Stimulated activated naive CD8-positive, alpha-beta T cell treated with anti-CD3 and anti-CD28 coated beads, Interleukin-15, Interleukin-2, amounts not matched to agents 100 U/mL and 50 U/mL, for 24 hours (primary cell): ENCODE measurements around the gene PRPF8.
"Not testable (repeated sequence)": the region's sequence is repeated elsewhere in the genome, so short reads cannot be mapped to it uniquely, and the experiment has no call there.

Experiments used
- ATAC-seq: fragments of 150-1000 bp; cut with Tn5 transposase; one replicate; pipeline ENCODE4 v1.10.0; 2021
- DNase-seq: peaks from one replicate; pipeline ENCODE4 v3.0.0; 2021

The PRPF8 gene

GRCh38 chr17:1684378-1685189 is at the start of gene PRPF8:
PRPF8 (minus strand) TSS chr17:1684867; CDS start chr17:1684571, 296 bp downstream.
- ATAC-seq = peak; percentile 100

GRCh38 chr17:1733759-1734158 is 49.1 kb upstream of the PRPF8 start:
- no peak for DNase-seq
- ATAC-seq = no peak

More at GRCh38 chr17:1684378-1685189, at the start of gene PRPF8:
- peak; percentile 98 for DNase-seq

GRCh38 chr17:1732833-1733321 is 48.2 kb upstream of the PRPF8 start:
- ATAC-seq = no peak
- DNase-seq = no peak

DNA sequence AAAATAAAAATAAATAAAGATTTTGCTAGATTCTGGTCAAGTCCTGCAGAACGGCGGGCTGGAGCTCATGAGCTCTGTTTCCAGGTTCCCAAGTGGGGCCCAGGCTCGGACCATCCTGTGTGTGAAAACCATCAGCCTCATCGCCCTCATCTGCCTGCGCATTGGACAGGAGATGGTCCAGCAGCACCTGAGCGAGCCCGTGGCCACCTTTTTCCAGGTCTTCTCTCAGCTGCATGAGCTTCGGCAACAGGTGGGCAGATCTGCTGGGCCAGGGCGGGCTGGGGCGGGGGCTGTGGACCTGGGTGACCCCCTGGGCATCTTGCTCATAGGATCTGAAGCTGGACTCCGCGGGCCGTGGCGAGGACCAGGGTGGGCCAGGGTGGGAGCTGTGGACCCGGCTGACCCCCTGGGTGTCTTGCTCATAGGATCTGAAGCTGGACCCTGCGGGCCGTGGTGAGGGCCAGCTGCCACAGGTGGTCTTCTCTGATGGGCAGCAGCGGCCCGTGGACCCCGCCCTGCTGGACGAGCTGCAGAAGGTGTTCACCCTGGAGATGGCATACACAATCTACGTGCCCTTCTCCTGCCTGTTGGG is 47.7 kb upstream of the PRPF8 start:
- DNase-seq = no peak
- ATAC-seq = no peak

- DNase-seq (no peak), ATAC-seq (no peak)
These were observed 46.5 kb upstream of the PRPF8 start for GRCh38 chr17:1731194-1731506.

DNA sequence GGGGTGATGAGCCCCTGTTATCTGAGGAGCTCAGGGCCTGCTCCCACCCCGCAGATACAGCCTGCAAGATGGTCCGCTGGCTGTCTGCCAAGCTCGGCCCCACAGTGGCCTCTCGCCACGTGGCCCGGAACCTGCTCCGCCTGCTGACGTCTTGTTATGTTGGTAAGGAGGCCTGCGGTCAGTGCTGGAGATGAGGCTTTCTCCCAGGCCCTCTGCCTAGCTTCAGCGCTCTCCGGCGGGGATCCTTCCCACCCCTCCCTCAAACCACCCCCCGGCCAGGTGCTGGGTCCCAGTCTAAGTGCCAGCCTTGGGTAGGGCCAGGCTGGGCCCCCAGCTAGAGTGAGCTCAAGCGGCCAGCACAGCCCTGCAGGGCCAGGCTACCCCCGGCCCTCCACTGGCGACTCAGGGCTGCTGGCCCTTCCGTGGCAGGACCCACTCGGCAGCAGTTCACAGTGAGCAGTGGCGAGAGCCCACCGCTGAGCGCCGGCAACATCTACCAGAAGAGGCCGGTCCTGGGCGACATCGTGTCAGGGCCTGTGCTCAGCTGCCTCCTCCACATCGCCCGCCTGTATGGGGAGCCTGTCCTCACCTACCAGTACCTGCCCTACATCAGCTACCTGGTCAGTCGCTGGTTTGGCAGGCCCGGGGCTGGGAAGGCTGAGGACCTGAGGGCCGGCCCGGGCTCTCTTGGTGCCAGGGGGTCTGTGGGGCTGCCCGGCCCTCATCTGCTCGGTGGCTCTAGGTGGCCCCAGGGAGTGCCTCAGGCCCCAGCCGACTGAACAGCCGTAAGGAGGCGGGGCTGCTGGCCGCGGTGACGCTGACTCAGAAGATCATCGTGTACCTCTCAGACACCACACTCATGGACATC is 45.9 kb upstream of the PRPF8 start:
- DNase-seq (no peak), ATAC-seq (no peak)

DNA sequence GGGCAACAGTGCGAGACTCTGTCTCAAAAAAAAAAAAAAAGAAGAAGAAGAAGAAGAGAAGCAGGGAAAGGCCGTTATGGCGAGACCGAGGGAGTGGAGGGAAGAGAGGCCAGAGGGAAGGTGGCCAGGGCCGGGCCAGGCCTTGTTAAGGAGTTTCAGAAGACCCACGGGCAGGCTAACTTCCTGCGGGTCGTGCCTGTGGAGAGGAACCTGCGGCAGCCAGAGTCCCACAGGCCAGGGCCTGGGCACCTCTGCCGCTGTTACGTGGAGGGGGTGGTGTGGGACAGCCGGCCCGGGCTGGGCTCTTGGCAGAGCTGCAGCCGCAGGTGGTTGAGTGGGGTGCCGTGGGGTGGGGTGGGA is 45.3 kb upstream of the PRPF8 start:
- DNase-seq = no peak
- ATAC-seq = no peak

DNA sequence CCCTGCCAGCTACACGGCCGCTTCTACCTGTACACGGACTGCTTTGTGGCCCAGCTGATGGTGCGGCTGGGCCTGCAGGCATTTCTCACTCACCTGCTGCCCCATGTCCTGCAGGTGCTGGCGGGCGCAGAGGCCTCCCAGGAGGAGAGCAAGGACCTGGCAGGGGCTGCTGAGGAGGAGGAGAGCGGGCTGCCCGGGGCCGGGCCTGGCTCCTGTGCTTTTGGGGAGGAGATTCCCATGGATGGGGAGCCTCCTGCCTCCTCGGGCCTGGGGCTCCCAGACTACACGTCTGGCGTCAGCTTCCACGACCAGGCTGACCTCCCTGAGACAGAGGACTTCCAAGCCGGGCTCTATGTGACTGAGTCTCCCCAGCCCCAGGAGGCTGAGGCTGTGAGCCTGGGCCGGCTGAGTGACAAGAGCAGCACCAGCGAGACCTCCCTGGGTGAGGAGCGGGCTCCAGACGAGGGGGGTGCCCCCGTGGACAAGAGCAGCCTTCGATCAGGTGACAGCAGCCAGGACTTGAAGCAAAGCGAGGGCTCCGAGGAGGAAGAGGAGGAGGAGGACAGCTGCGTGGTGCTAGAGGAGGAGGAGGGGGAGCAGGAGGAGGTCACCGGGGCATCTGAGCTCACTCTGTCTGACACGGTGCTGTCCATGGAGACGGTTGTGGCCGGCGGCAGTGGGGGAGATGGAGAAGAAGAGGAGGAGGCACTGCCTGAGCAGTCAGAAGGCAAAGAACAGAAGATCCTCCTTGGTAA is 43.4 kb upstream of the PRPF8 start:
- ATAC-seq (no peak), DNase-seq (no peak)

GRCh38 chr17:1727258-1727789 is 42.7 kb upstream of the PRPF8 start:
- ATAC-seq (no peak), DNase-seq (no peak)

DNA sequence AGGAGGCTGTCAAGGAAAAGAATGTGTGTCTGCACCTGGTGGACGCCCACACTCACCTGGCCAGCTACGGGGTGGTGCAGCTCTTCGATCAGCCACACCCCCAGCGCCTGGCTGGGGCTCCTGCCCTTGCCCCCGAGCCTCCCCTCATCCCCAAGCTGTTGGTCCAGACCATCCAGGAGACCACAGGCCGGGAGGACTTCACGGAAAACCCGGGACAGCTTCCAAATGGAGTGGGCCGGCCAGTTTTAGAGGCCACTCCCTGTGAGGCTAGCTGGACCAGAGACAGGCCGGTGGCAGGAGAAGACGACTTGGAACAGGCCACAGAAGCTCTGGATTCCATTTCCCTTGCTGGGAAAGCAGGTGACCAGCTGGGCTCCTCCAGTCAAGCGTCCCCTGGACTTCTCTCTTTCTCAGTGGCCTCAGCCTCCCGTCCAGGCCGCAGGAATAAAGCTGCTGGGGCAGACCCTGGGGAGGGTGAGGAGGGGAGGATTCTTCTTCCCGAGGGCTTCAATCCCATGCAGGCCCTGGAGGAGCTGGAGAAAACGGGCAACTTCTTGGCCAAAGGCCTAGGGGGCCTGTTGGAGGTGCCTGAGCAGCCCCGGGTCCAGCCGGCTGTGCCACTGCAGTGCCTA is 42.1 kb upstream of the PRPF8 start:
- ATAC-seq (no peak), DNase-seq (no peak)

GRCh38 chr17:1725642-1726511 is 41.2 kb upstream of the PRPF8 start:
- DNase-seq (no peak), ATAC-seq (no peak)

GRCh38 chr17:1724869-1725641 is 40.4 kb upstream of the PRPF8 start:
- DNase-seq (no peak), ATAC-seq (peak; percentile 59)

GRCh38 chr17:1724351-1724868 is 39.7 kb upstream of the PRPF8 start, which contains the start of gene WDR81:
WDR81 (plus strand) TSS chr17:1724704; CDS start chr17:1724960, 256 bp downstream.
- peak; percentile 82 for ATAC-seq
- DNase-seq = peak; percentile 92

- not testable (repeated sequence) for ATAC-seq, DNase-seq
These were observed 37.4 kb upstream of the PRPF8 start for GRCh38 chr17:1722022-1722421.

GRCh38 chr17:1720856-1721386 is 36.3 kb upstream of the PRPF8 start:
- no peak for ATAC-seq
- peak; percentile 76 for DNase-seq

- DNase-seq (no peak), ATAC-seq (no peak)
These were observed 33.9 kb upstream of the PRPF8 start for GRCh38 chr17:1718362-1719165.

DNA sequence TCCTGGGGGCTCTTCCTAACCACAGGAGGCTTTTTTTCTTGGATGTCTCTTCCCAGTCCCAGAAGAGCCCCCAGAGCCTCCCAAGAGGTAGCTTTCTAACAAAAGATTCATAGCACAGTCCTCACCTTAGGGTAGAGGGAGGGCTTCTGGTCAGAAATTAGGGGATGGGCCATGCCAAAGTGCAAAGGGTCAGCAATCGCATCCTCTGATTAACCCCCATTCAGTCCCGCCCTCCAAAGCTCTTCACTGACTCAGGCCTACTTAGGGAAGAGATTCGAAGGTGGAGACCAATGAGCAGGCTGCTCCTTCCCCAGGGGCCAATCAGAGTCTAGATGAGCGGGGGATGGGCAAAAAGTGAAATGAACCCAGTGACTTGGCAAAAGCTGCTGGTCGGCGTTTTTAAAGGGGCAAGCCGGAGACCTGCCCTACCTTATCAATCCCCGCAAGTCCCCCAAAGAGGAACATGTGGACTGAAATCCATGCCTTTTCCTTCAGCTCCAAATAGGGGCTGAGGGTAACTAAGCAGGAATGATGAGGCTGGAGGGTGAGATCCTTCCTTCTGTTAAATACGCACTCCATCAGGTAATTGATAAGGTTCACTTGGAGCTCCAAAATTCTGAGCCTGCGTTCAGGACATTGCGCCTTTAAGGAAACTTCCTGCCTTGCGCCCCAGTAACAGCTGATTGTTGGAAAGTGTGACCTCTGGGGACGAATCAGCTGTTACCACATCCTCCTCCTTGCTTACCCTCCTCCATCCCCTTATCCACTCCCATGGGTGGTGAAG is 32.4 kb upstream of the PRPF8 start:
- DNase-seq (peak; percentile 86), ATAC-seq (peak; percentile 66)
